Right kidney (tissue), 1 donor: ENCODE results near the gene ZNF276.

ENCODE experiments used
- DNase-seq: peaks from one replicate; pipeline ENCODE4 v3.0.0-alpha.2; 2016

The ZNF276 gene

GRCh38 chr16:89711601-89712273, 9.6 kb upstream of the ZNF276 start:
- peak; percentile 70 for DNase-seq

GRCh38 chr16:89712274-89712781, 9.0 kb upstream of the ZNF276 start:
- no peak for DNase-seq

- no peak for DNase-seq
These were observed 4.8 kb upstream of the ZNF276 start for GRCh38 chr16:89716493-89716892.

- no peak for DNase-seq
These were observed 4.2 kb upstream of the ZNF276 start for GRCh38 chr16:89716916-89717687.

- DNase-seq: no peak
These were observed 3.4 kb upstream of the ZNF276 start for GRCh38 chr16:89717688-89718505.

- DNase-seq: peak; percentile 91
These were observed 855 bp upstream of the ZNF276 start for GRCh38 chr16:89720551-89720812.

GRCh38 chr16:89721546-89722391, 432 bp downstream of the ZNF276 start:
- DNase-seq: peak; percentile 88

GRCh38 chr16:89722392-89723278, 1.3 kb downstream of the ZNF276 start:
- DNase-seq: no peak

- DNase-seq: no peak
These were observed 2.2 kb downstream of the ZNF276 start for GRCh38 chr16:89723279-89724250.

- DNase-seq: no peak
These were observed 6.2 kb downstream of the ZNF276 start for GRCh38 chr16:89727406-89728120.

GRCh38 chr16:89729293-89729692, 8.0 kb downstream of the ZNF276 start:
- no peak for DNase-seq

GRCh38 chr16:89729863-89730593, 8.7 kb downstream of the ZNF276 start:
- no peak for DNase-seq

- no peak for DNase-seq
These were observed 9.4 kb downstream of the ZNF276 start for GRCh38 chr16:89730610-89731234.

- DNase-seq: no peak
These were observed 11.0 kb downstream of the ZNF276 start for GRCh38 chr16:89732142-89732917.

GRCh38 chr16:89732918-89733242, 11.5 kb downstream of the ZNF276 start:
- DNase-seq: no peak

- no peak for DNase-seq
These were observed 12.0 kb downstream of the ZNF276 start for GRCh38 chr16:89733322-89733721.

- no peak for DNase-seq
These were observed 12.5 kb downstream of the ZNF276 start for GRCh38 chr16:89733792-89734191.
